ENCODE measurements around the gene FEM1A. TPM values are rescaled to one million over a fixed set of nuclear protein-coding genes. Genes with fewer than 3 reads are reported as not detected.

FEM1A gene
- total and polyA plus RNA-seq, 10 of the 15 experiments (the other 5 are each of a cell fraction or from before 2014, with no cell fraction given), result 0.27 to 17.4 (median 3.8) TPM

DNA sequence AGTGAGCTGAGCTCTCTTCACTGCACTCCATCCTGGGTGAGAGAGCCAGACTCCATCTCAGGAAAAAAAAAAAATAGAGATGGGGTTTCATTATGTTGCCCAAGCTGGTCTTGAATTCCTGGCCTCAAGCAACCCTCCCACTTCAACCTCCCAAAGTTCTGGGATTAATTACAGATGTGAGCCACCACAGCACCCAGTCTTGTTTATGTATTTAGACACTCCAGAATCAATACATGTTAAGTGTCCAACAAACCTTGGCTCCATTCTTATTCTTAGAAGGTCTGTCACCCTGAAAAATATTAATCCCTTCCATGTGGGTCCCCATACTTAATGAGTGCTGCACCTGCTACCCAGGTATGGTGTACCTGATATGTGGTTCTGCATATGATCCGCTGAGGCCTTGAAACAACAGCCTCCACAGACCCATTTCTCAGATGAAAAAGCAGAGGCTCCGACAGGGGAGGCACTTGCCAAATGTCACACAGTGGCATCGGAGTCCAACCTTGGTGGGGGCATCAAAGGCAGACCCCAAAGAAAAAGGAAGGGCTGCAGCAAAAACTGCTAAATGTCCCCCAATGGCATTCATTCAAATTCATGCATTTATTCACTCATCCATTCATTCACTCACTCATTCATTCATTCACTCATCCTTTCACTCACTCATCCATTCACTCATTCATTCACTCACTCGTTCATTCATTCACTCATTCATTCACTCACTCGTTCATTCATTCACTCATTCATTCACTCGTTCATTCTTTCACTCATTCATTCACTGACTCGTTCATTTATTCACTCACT, 23.3 kb downstream of the FEM1A start (continued):
- TF ChIP-seq, protein P1, sequence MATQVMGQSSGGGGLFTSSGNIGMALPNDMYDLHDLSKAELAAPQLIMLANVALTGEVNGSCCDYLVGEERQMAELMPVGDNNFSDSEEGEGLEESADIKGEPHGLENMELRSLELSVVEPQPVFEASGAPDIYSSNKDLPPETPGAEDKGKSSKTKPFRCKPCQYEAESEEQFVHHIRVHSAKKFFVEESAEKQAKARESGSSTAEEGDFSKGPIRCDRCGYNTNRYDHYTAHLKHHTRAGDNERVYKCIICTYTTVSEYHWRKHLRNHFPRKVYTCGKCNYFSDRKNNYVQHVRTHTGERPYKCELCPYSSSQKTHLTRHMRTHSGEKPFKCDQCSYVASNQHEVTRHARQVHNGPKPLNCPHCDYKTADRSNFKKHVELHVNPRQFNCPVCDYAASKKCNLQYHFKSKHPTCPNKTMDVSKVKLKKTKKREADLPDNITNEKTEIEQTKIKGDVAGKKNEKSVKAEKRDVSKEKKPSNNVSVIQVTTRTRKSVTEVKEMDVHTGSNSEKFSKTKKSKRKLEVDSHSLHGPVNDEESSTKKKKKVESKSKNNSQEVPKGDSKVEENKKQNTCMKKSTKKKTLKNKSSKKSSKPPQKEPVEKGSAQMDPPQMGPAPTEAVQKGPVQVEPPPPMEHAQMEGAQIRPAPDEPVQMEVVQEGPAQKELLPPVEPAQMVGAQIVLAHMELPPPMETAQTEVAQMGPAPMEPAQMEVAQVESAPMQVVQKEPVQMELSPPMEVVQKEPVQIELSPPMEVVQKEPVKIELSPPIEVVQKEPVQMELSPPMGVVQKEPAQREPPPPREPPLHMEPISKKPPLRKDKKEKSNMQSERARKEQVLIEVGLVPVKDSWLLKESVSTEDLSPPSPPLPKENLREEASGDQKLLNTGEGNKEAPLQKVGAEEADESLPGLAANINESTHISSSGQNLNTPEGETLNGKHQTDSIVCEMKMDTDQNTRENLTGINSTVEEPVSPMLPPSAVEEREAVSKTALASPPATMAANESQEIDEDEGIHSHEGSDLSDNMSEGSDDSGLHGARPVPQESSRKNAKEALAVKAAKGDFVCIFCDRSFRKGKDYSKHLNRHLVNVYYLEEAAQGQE (IDR thresholded peaks at IDR 0.05; ENCODE audit: low read depth, low read length), result no peak
- TF ChIP-seq ASH2L (IDR thresholded peaks at IDR 0.05; ENCODE audit: borderline replicate concordance, low read depth) (no peak), ZNF24 (IDR thresholded peaks at IDR 0.05) (peak; percentile 100), PML (IDR thresholded peaks at IDR 0.05; ENCODE audit: low read length) (peak; percentile 40; the same call in 1 of the 2 replicates), RBBP5 (conservative IDR thresholded peaks at IDR 0.05) (no peak), HDGF (IDR thresholded peaks at IDR 0.05) (0 out of 2 replicates have a peak, but pooled peaks have one; percentile 50), NBN (IDR thresholded peaks at IDR 0.05) (peak; percentile 71; the same call in 1 of the 2 replicates), HDAC6 (IDR thresholded peaks at IDR 0.05; ENCODE audit: unreplicated experiment) (no peak), EGR1 (IDR thresholded peaks at IDR 0.05; ENCODE audit: borderline replicate concordance in 1 of 2, low read depth in 2 of 2, low read length in 2 of 2) (no peak), YY1 (IDR thresholded peaks at IDR 0.05; ENCODE audit: low read depth, low read length) (no peak), HCFC1 (IDR thresholded peaks at IDR 0.05; ENCODE audit: low read length) (no peak), ZNF217 (IDR thresholded peaks at IDR 0.05) (no peak; the same call in 1 of the 2 replicates), RAD51 (IDR thresholded peaks at IDR 0.05) (no peak), ZSCAN29 (IDR thresholded peaks at IDR 0.05) (no peak), TCF12 (IDR thresholded peaks at IDR 0.05; ENCODE audit: low read depth, low read length) (no peak), CHD2 (IDR thresholded peaks at IDR 0.05; ENCODE audit: borderline replicate concordance, low read depth, low read length) (no peak), MTA3 (IDR thresholded peaks at IDR 0.05; ENCODE audit: borderline replicate concordance, low read length) (0 out of 2 replicates have a peak, but pooled peaks have one; percentile 48), RELA (IDR thresholded peaks at IDR 0.05; ENCODE audit: borderline replicate concordance, partially characterized antibody) (no peak)
- TF ChIP-seq, protein P2, sequence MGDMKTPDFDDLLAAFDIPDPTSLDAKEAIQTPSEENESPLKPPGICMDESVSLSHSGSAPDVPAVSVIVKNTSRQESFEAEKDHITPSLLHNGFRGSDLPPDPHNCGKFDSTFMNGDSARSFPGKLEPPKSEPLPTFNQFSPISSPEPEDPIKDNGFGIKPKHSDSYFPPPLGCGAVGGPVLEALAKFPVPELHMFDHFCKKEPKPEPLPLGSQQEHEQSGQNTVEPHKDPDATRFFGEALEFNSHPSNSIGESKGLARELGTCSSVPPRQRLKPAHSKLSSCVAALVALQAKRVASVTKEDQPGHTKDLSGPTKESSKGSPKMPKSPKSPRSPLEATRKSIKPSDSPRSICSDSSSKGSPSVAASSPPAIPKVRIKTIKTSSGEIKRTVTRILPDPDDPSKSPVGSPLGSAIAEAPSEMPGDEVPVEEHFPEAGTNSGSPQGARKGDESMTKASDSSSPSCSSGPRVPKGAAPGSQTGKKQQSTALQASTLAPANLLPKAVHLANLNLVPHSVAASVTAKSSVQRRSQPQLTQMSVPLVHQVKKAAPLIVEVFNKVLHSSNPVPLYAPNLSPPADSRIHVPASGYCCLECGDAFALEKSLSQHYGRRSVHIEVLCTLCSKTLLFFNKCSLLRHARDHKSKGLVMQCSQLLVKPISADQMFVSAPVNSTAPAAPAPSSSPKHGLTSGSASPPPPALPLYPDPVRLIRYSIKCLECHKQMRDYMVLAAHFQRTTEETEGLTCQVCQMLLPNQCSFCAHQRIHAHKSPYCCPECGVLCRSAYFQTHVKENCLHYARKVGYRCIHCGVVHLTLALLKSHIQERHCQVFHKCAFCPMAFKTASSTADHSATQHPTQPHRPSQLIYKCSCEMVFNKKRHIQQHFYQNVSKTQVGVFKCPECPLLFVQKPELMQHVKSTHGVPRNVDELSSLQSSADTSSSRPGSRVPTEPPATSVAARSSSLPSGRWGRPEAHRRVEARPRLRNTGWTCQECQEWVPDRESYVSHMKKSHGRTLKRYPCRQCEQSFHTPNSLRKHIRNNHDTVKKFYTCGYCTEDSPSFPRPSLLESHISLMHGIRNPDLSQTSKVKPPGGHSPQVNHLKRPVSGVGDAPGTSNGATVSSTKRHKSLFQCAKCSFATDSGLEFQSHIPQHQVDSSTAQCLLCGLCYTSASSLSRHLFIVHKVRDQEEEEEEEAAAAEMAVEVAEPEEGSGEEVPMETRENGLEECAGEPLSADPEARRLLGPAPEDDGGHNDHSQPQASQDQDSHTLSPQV (IDR thresholded peaks at IDR 0.05), result no peak
- TF ChIP-seq, protein P3, sequence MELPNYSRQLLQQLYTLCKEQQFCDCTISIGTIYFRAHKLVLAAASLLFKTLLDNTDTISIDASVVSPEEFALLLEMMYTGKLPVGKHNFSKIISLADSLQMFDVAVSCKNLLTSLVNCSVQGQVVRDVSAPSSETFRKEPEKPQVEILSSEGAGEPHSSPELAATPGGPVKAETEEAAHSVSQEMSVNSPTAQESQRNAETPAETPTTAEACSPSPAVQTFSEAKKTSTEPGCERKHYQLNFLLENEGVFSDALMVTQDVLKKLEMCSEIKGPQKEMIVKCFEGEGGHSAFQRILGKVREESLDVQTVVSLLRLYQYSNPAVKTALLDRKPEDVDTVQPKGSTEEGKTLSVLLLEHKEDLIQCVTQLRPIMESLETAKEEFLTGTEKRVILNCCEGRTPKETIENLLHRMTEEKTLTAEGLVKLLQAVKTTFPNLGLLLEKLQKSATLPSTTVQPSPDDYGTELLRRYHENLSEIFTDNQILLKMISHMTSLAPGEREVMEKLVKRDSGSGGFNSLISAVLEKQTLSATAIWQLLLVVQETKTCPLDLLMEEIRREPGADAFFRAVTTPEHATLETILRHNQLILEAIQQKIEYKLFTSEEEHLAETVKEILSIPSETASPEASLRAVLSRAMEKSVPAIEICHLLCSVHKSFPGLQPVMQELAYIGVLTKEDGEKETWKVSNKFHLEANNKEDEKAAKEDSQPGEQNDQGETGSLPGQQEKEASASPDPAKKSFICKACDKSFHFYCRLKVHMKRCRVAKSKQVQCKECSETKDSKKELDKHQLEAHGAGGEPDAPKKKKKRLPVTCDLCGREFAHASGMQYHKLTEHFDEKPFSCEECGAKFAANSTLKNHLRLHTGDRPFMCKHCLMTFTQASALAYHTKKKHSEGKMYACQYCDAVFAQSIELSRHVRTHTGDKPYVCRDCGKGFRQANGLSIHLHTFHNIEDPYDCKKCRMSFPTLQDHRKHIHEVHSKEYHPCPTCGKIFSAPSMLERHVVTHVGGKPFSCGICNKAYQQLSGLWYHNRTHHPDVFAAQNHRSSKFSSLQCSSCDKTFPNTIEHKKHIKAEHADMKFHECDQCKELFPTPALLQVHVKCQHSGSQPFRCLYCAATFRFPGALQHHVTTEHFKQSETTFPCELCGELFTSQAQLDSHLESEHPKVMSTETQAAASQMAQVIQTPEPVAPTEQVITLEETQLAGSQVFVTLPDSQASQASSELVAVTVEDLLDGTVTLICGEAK (IDR thresholded peaks at IDR 0.05; ENCODE audit: borderline replicate concordance), result no peak

Measured in GM12878 (cell line).